ENCODE measurements around the gene TXNRD1. TPM values are rescaled to one million over a fixed set of nuclear protein-coding genes. Genes with fewer than 3 reads are reported as not detected.

Gene TXNRD1
- polyA plus RNA-seq, 1 experiment = 673 TPM

- Histone ChIP-seq H3K4me3 (ENCODE audit: low read depth, low read length) (peak overlapping the region; percentile 35), H3K27me3 (ENCODE audit: control insufficient read depth, insufficient read depth, low read length) (no peaks in the 10 kb centered on the region), H3K27ac (ENCODE audit: low read depth, low read length) (peak overlapping the region; percentile 98), H3K9me3 (ENCODE audit: control insufficient read depth, insufficient read depth, low read length) (no peaks in the 10 kb centered on the region)
- ChIA-PET POLR2A (interaction anchor here (1.0 to 3.0 kb wide), 3 partner anchors 9 to 62 kb away, joined by 3 to 15 read pairs (median 3); no protein-coding TSS in a partner anchor), CTCF (interaction anchor here (1.2 kb wide), 1 partner anchor 81 kb away, joined by 5 read pairs; no protein-coding TSS in a partner anchor)
- TF ChIP-seq CTCF (IDR thresholded peaks at IDR 0.05; ENCODE audit: low read depth, low read length) = no peak
- DNase-seq (ENCODE audit: low read depth, low spot score) = peak; percentile 85
Measured at GRCh38 chr12:104280717-104281458, 65.3 kb downstream of the TXNRD1 start.

- TF ChIP-seq CTCF (IDR thresholded peaks at IDR 0.05; ENCODE audit: low read depth, low read length) = no peak
- no peak for DNase-seq (ENCODE audit: low read depth, low spot score)
Measured at GRCh38 chr12:104281636-104282035, 66.1 kb downstream of the TXNRD1 start.

GRCh38 chr12:104282109-104282508 is 66.5 kb downstream of the TXNRD1 start:
- Histone ChIP-seq H3K4me3 (ENCODE audit: low read depth, low read length) (no peak overlapping the region), H3K27me3 (ENCODE audit: control insufficient read depth, insufficient read depth, low read length) (no peaks in the 10 kb centered on the region), H3K9me3 (ENCODE audit: control insufficient read depth, insufficient read depth, low read length) (no peaks in the 10 kb centered on the region; the same call in 1 of the 2 replicates), H3K27ac (ENCODE audit: low read depth, low read length) (no peak overlapping the region)
- ChIA-PET CTCF (no interaction called here), POLR2A (interaction anchor here (1.0 to 3.0 kb wide), 2 partner anchors 13 to 63 kb away, joined by 4 to 15 read pairs; no protein-coding TSS in a partner anchor)
- TF ChIP-seq CTCF (IDR thresholded peaks at IDR 0.05; ENCODE audit: low read depth, low read length) = no peak
- DNase-seq (ENCODE audit: low read depth, low spot score) = no peak

More at GRCh38 chr12:104281636-104282035, 66.1 kb downstream of the TXNRD1 start:
- H3K9me3 ChIP-seq (ENCODE audit: control insufficient read depth, insufficient read depth, low read length) = no peaks in the 10 kb centered on the region
- ChIA-PET POLR2A (interaction anchor here (1.0 to 3.0 kb wide), 2 partner anchors 14 to 62 kb away, joined by 4 to 15 read pairs; no protein-coding TSS in a partner anchor), CTCF (no interaction called here)
- no peak overlapping the region for H3K4me3 ChIP-seq (ENCODE audit: low read depth, low read length)
- peak overlapping the region; percentile 57 for H3K27ac ChIP-seq (ENCODE audit: low read depth, low read length)
- no peaks in the 10 kb centered on the region for H3K27me3 ChIP-seq (ENCODE audit: control insufficient read depth, insufficient read depth, low read length)

- POLR2A ChIA-PET = interaction anchor here (0.6 to 5.1 kb wide), 15 partner anchors 9 to 222 kb away, joined by 3 to 96 read pairs (median 6); partner anchors contain the start of genes HCFC2, NFYB and TXNRD1
- no peak for DNase-seq (ENCODE audit: low read depth, low spot score)
- Histone ChIP-seq H3K27me3 (ENCODE audit: control insufficient read depth, insufficient read depth, low read length) (no peaks in the 10 kb centered on the region), H3K4me3 (ENCODE audit: low read depth, low read length) (peak overlapping the region; percentile 92), H3K27ac (ENCODE audit: low read depth, low read length) (peak overlapping the region; percentile 99), H3K9me3 (ENCODE audit: control insufficient read depth, insufficient read depth, low read length) (no peaks in the 10 kb centered on the region; the same call in 1 of the 2 replicates)
- CTCF ChIA-PET = interaction anchor here (1.1 kb wide), 1 partner anchor 66 kb away, joined by 3 read pairs; no protein-coding TSS in a partner anchor
- TF ChIP-seq CTCF (IDR thresholded peaks at IDR 0.05; ENCODE audit: low read depth, low read length) = no peak
Measured at GRCh38 chr12:104285740-104286515, 70.3 kb downstream of the TXNRD1 start.
